ENCODE data around the gene EMSY. TPM values are rescaled to one million over a fixed set of nuclear protein-coding genes. Genes with fewer than 3 reads are reported as not detected.

Gene EMSY
- total RNA-seq, 1 experiment from 2014 or later, result 19.7 TPM

DNA sequence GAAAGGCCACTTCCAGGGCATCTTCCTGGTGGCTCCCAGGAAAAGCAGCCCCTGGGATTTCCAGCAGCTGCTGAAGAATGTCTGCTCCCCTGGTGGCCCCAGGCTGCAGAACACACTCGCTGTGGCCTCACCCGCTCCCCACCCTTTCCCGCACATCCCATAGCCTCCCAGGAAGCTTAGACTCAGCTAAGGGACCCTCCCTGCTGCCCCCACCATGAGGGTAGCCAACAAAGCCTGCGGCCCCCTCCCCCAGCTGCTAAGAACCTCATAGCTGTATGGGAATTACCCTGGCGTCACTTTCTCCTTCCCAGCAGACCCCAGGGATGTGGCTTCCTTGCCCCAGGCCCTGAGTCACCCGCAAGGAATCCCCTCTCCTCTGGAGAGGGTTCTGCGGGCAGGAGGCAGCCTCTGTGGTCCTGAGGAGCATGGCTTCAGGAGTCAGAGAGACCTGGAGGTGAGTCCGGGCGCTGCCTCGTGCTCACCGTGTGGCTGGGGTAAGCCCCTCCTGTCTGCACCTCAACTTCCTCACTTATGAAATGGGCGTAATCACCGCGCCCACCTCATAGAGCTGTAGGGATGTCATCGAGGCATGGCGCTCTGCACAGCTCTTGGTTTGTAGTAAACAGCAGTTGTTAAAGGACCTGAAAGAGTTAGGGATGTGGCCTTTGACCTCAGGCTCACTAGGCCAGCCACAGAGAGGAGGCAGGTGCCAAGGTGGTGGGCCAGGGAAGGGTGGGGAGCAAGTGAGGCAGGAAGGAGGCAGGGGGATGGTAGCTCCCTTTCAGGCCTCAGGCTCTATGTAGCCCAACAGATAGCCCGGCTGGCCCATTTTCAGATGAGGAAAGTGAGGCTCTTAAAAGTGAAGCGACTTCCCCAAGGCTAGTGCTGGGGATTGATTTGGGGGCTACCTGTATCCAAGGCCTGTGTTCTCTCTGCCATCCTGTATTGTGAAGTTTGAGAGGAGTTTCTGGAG lies 154.5 kb downstream of the EMSY start:
- H3K36me3 Mint-ChIP-seq (ENCODE audit: insufficient read depth, unreplicated experiment), result no peaks in the 10 kb centered on the region
- H3K4me3 Mint-ChIP-seq (ENCODE audit: unreplicated experiment), result no peak overlapping the region
- TF ChIP-seq, protein P1, sequence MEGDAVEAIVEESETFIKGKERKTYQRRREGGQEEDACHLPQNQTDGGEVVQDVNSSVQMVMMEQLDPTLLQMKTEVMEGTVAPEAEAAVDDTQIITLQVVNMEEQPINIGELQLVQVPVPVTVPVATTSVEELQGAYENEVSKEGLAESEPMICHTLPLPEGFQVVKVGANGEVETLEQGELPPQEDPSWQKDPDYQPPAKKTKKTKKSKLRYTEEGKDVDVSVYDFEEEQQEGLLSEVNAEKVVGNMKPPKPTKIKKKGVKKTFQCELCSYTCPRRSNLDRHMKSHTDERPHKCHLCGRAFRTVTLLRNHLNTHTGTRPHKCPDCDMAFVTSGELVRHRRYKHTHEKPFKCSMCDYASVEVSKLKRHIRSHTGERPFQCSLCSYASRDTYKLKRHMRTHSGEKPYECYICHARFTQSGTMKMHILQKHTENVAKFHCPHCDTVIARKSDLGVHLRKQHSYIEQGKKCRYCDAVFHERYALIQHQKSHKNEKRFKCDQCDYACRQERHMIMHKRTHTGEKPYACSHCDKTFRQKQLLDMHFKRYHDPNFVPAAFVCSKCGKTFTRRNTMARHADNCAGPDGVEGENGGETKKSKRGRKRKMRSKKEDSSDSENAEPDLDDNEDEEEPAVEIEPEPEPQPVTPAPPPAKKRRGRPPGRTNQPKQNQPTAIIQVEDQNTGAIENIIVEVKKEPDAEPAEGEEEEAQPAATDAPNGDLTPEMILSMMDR (IDR thresholded peaks at IDR 0.05; ENCODE audit: unreplicated experiment), result no peak
- H3K27ac Mint-ChIP-seq (ENCODE audit: low read depth, unreplicated experiment), result no peak overlapping the region
- BruUV-seq (replicated peaks), result no TSS peak
- H3K27me3 Mint-ChIP-seq (ENCODE audit: insufficient read depth, unreplicated experiment), result no peaks in the 10 kb centered on the region
- POLR2A ChIA-PET, result interaction anchor here (0.6 kb wide), 2 partner anchors 513 to 925 kb away, joined by 3 read pairs; no protein-coding TSS in a partner anchor
- CTCF ChIA-PET, result interaction anchor here (0.6 to 0.7 kb wide), 3 partner anchors 22 to 1019 kb away, joined by 3 to 4 read pairs (median 4); no protein-coding TSS in a partner anchor
- DNase-seq (ENCODE audit: unreplicated experiment), result no peak
- no peaks in the 10 kb centered on the region for H3K4me1 Mint-ChIP-seq (ENCODE audit: insufficient read depth, unreplicated experiment)
- H3K9me3 Mint-ChIP-seq (ENCODE audit: unreplicated experiment), result no peaks in the 10 kb centered on the region
- intact Hi-C loops (cut with micrococcal nuclease), result no loop called here

DNA sequence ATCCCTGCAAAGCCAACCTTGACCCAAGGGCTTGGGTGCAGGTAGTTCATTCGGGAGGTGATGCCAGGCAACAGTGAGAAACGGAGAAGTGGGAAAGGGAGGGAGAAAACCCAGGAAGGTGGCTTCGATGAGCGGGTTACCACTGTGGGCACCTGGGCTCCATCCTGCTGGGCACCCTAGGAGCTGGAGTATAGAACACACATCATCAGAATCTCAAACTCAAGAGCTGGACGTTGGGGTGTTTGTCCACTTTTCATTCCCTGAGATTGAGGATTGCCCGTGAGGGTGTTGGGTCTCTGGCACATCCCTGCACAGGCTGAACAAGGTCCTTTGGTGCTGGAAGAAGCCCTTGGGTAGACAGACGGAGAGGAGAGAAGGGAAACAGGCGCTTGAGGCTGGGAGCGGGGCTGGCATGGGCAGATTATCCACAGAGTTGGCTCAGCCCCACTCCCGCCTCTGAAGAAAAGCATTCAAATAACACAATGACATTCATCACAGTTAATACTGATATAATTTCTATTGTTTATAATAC lies 155.4 kb downstream of the EMSY start:
- TF ChIP-seq, protein P1 (IDR thresholded peaks at IDR 0.05; ENCODE audit: unreplicated experiment), result no peak
- H3K4me1 Mint-ChIP-seq (ENCODE audit: insufficient read depth, unreplicated experiment), result no peaks in the 10 kb centered on the region
- H3K36me3 Mint-ChIP-seq (ENCODE audit: insufficient read depth, unreplicated experiment), result no peaks in the 10 kb centered on the region
- no peak overlapping the region for H3K27ac Mint-ChIP-seq (ENCODE audit: low read depth, unreplicated experiment)
- no TSS peak for BruUV-seq (replicated peaks)
- H3K9me3 Mint-ChIP-seq (ENCODE audit: unreplicated experiment), result no peaks in the 10 kb centered on the region
- CTCF ChIA-PET, result interaction anchor here (0.6 kb wide), 1 partner anchor 1019 kb away, joined by 4 read pairs; no protein-coding TSS in a partner anchor
- intact Hi-C loops (cut with micrococcal nuclease), result no loop called here
- POLR2A ChIA-PET, result interaction anchor here (0.6 kb wide), 2 partner anchors 514 to 926 kb away, joined by 3 read pairs; no protein-coding TSS in a partner anchor
- no peaks in the 10 kb centered on the region for H3K27me3 Mint-ChIP-seq (ENCODE audit: insufficient read depth, unreplicated experiment)
- no peak for DNase-seq (ENCODE audit: unreplicated experiment)
- H3K4me3 Mint-ChIP-seq (ENCODE audit: unreplicated experiment), result no peak overlapping the region

DNA sequence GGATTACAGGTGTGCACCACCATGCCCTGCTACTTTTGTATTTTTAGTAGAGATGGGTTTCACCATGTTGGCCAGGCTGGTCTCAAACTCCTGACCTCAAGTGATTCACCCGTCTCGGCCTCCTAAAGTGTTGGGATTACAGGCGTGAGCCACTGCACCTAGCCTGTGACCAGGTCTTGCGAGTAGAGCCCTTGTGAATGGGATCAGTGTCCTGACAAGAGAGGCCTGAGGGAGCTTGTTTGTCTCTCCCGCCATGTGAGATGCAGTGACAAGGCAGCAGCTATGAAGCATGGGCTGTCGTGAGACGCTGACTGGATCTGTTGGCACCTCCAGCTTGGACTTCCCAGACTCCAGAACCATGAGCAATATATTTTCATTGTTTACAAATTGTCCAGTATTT lies 156.5 kb downstream of the EMSY start:
- intact Hi-C loops (cut with micrococcal nuclease), result no loop called here
- Mint-ChIP-seq H3K4me3 (ENCODE audit: unreplicated experiment) (no peak overlapping the region), H3K4me1 (ENCODE audit: insufficient read depth, unreplicated experiment) (no peaks in the 10 kb centered on the region), H3K9me3 (ENCODE audit: unreplicated experiment) (no peaks in the 10 kb centered on the region), H3K27ac (ENCODE audit: low read depth, unreplicated experiment) (no peak overlapping the region), H3K36me3 (ENCODE audit: insufficient read depth, unreplicated experiment) (no peaks in the 10 kb centered on the region), H3K27me3 (ENCODE audit: insufficient read depth, unreplicated experiment) (no peaks in the 10 kb centered on the region)
- POLR2A ChIA-PET, result no interaction called here
- DNase-seq (ENCODE audit: unreplicated experiment), result no peak
- CTCF ChIA-PET, result no interaction called here
- TF ChIP-seq, protein P1 (IDR thresholded peaks at IDR 0.05; ENCODE audit: unreplicated experiment), result no peak
- no TSS peak for BruUV-seq (replicated peaks)

DNA sequence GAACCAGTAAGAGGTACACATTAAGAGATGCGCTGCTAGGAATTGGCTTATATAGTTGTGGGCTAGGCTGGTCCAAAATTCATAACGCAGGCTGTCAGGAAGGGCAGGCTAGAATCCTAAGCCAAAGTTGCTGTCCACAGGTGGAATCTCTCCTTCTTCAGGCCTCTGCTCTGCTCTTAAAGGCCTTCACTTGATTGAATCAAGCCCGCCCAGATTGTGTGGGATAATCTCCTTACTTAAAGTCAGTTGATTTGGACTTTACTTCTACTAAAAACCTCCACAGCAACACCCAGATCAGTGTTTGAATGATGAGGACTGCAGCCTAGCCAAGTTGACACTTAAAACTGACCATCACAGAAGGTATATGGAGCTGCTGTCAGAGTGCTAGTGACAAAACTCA lies 156.9 kb downstream of the EMSY start:
- H3K27ac Mint-ChIP-seq (ENCODE audit: low read depth, unreplicated experiment), result no peak overlapping the region
- H3K27me3 Mint-ChIP-seq (ENCODE audit: insufficient read depth, unreplicated experiment), result no peaks in the 10 kb centered on the region
- no TSS peak for BruUV-seq (replicated peaks)
- no peaks in the 10 kb centered on the region for H3K4me1 Mint-ChIP-seq (ENCODE audit: insufficient read depth, unreplicated experiment)
- H3K9me3 Mint-ChIP-seq (ENCODE audit: unreplicated experiment), result no peaks in the 10 kb centered on the region
- ChIA-PET CTCF (no interaction called here), POLR2A (no interaction called here)
- TF ChIP-seq, protein P1 (IDR thresholded peaks at IDR 0.05; ENCODE audit: unreplicated experiment), result no peak
- no peaks in the 10 kb centered on the region for H3K36me3 Mint-ChIP-seq (ENCODE audit: insufficient read depth, unreplicated experiment)
- DNase-seq (ENCODE audit: unreplicated experiment), result no peak
- H3K4me3 Mint-ChIP-seq (ENCODE audit: unreplicated experiment), result no peak overlapping the region
- intact Hi-C loops (cut with micrococcal nuclease), result no loop called here

Measured in MCF 10A (cell line).